A673 (cell line): Measurements from ENCODE around the gene ARHGAP15. TPM values are rescaled to one million over a fixed set of nuclear protein-coding genes. Genes with fewer than 3 reads are reported as not detected.

ENCODE experiments used
- BruUV-seq: library from RNA; stranded (reverse); fragments of 400-500 nt; replicated peaks from 2 replicates; lab custom pipeline; 2021; lab: Mats Ljungman, UMichigan
- CTCF ChIA-PET: fragments of 300-600 bp; sonication (Branson Sonifier 250); formaldehyde crosslinking; loops from one replicate; lab custom pipeline; 2022; ENCODE audit warnings: antibody characterized with exemption; lab: Charles Lee
- POLR2A ChIA-PET: fragments of 300-600 bp; sonication (Branson Sonifier 250); formaldehyde crosslinking; loops from one replicate; lab custom pipeline; 2022; ENCODE audit warnings: antibody characterized with exemption; ENCODE audit not compliant: low non-redundant PET; lab: Charles Lee
- DNase-seq: peaks from one replicate; pipeline ENCODE4 v3.0.0-alpha.2; 2015; ENCODE audit warnings: low spot score
- H3K27ac ChIP-seq: fragments of 200-600 bp; sonication (generic); 2 replicates; pipeline ENCODE4 v1.5.1; 2016; ENCODE audit warnings: mixed run types, low read depth, mild to moderate bottlenecking, mixed read lengths, antibody characterized with exemption, low read length; ENCODE audit not compliant: poor library complexity, severe bottlenecking
- H3K27me3 ChIP-seq: fragments of 200-600 bp; sonication (generic); replicated peaks from 2 replicates; pipeline ENCODE4 v1.6.1; 2017; ENCODE audit warnings: mixed run types, low read depth, mild to moderate bottlenecking, mixed read lengths, antibody characterized with exemption, low read length; ENCODE audit not compliant: insufficient read depth, poor library complexity
- H3K36me3 ChIP-seq: fragments of 200-600 bp; sonication (generic); 2 replicates; pipeline ENCODE4 v1.6.1; 2016; ENCODE audit warnings: mixed run types, mild to moderate bottlenecking, mixed read lengths, antibody characterized with exemption, low read length; ENCODE audit not compliant: insufficient read depth, poor library complexity, severe bottlenecking
- H3K4me1 ChIP-seq: fragments of 200-600 bp; sonication (generic); 2 replicates; pipeline ENCODE4 v1.6.1; 2017; ENCODE audit warnings: mixed run types, mild to moderate bottlenecking, mixed read lengths, antibody characterized with exemption, low read length; ENCODE audit not compliant: insufficient read depth, poor library complexity, severe bottlenecking
- H3K4me3 ChIP-seq: fragments of 200-600 bp; sonication (generic); 2 replicates; pipeline ENCODE4 v1.5.1; 2016; ENCODE audit warnings: low read depth, mixed run types, mild to moderate bottlenecking, mixed read lengths, low read length; ENCODE audit not compliant: poor library complexity, severe bottlenecking
- H3K9me3 ChIP-seq: fragments of 200-600 bp; sonication (generic); 2 replicates; pipeline ENCODE4 v1.6.1; 2016; ENCODE audit warnings: mixed run types, low read depth, mild to moderate bottlenecking, mixed read lengths, antibody characterized with exemption, low read length; ENCODE audit not compliant: poor library complexity, severe bottlenecking
- EZH2 ChIP-seq: fragments of 200-600 bp; sonication (generic); IDR thresholded peaks from 2 replicates; pipeline ENCODE4 v1.6.1; 2017; ENCODE audit warnings: borderline replicate concordance, low read depth, mild to moderate bottlenecking, mixed read lengths, antibody characterized with exemption, low read length; ENCODE audit not compliant: poor library complexity, severe bottlenecking
- intact Hi-C: fragments of 100-400 bp; cut with micrococcal nuclease; formaldehyde crosslinking; loops from one replicate; pipeline ENCODE4 v1.10.0; 2022; ENCODE audit not compliant: unreplicated experiment
- total RNA-seq: library from RNA; stranded (reverse); gene quantifications from 2 replicates; pipeline ENCODE4 v1.2.3, GENCODE V29; 2021
- TF ChIP-seq, protein P1 (sequence below): fragments of 300-800, 200-600 bp; sonication (generic); conservative IDR thresholded peaks from 2 replicates; pipeline ENCODE4 v1.5.1; 2017; ENCODE audit warnings: low read depth, mild to moderate bottlenecking, antibody characterized with exemption, low read length, moderate library complexity, mixed read lengths

Gene ARHGAP15
- total RNA-seq, 1 experiment from 2014 or later = not detected

GRCh38 chr2:143473820-143474219 is 344.6 kb downstream of the ARHGAP15 start:
- no peak overlapping the region for H3K27ac ChIP-seq
- peaks cover 6% of the 10 kb centered on the region for H3K4me1 ChIP-seq
- no peak overlapping the region for H3K4me3 ChIP-seq
- no TSS peak for BruUV-seq
- no peak for DNase-seq
- no peaks in the 10 kb centered on the region for H3K27me3 ChIP-seq
- no peak for TF ChIP-seq EZH2
- TF ChIP-seq, protein P1, sequence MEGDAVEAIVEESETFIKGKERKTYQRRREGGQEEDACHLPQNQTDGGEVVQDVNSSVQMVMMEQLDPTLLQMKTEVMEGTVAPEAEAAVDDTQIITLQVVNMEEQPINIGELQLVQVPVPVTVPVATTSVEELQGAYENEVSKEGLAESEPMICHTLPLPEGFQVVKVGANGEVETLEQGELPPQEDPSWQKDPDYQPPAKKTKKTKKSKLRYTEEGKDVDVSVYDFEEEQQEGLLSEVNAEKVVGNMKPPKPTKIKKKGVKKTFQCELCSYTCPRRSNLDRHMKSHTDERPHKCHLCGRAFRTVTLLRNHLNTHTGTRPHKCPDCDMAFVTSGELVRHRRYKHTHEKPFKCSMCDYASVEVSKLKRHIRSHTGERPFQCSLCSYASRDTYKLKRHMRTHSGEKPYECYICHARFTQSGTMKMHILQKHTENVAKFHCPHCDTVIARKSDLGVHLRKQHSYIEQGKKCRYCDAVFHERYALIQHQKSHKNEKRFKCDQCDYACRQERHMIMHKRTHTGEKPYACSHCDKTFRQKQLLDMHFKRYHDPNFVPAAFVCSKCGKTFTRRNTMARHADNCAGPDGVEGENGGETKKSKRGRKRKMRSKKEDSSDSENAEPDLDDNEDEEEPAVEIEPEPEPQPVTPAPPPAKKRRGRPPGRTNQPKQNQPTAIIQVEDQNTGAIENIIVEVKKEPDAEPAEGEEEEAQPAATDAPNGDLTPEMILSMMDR = no peak
- POLR2A ChIA-PET = no interaction called here
- CTCF ChIA-PET = no interaction called here
- intact Hi-C loops = no loop called here
- no peaks in the 10 kb centered on the region for H3K36me3 ChIP-seq
- H3K9me3 ChIP-seq = no peaks in the 10 kb centered on the region

DNA sequence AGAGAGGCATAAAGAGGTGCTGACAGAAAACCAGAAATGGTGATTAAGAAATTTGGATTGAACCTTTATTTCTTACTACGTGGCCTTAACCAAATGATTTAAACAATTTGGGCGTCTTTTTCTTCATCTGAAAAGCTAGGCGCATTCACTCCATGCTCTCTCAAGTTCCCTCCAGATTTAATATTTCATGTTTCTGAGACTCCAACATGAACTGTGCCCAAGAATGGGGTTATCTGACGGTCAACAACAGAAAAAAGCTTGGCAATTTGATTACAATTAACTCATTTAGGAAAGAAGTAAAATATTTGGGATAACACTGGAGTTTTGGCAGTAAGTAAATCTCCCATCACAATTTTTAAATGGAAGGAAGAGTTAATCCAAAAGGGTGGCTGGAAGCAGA is 345.4 kb downstream of the ARHGAP15 start:
- DNase-seq = no peak
- no peaks in the 10 kb centered on the region for H3K27me3 ChIP-seq
- no TSS peak for BruUV-seq
- H3K4me3 ChIP-seq = no peak overlapping the region
- intact Hi-C loops = no loop called here
- TF ChIP-seq EZH2 = no peak
- TF ChIP-seq, protein P1 = no peak
- H3K36me3 ChIP-seq = no peaks in the 10 kb centered on the region
- H3K4me1 ChIP-seq = peaks cover 10% of the 10 kb centered on the region
- ChIA-PET CTCF (no interaction called here), POLR2A (no interaction called here)
- H3K9me3 ChIP-seq = no peaks in the 10 kb centered on the region
- no peak overlapping the region for H3K27ac ChIP-seq

DNA sequence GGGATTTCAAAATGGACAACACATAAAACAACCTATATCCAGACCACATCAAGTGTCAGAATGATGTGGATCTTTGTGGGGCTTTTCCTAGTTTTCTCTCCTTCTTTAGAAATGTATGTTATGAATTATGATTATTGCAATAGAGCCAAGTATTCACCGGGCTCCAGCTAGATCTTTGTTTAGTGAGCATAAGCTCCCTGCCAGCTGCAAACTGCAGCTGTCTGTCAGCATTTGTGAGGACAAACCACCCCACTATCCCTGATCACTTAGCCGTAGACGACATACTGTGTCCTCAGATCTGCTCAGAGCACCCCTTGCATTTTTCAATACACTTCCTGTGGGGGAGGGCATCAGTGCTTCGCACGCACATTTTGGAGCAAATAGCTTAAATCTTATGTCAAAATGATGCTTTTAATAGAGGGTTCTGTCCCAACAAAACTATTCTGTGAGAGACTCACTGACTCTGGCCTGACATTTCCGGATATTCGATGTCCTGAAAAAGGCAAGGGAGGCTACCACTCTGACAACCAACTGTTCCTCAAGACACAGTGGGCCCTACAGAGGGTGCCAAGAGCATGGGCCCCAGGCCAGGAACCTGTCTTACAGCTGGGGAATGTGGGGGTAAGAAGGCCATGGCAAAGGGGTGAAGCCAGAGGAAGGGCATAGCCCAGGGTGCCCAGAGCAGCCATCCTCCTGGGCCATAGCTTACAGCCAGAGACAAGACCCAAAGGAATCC is 346.0 kb downstream of the ARHGAP15 start:
- POLR2A ChIA-PET = no interaction called here
- H3K4me1 ChIP-seq = peaks cover 16% of the 10 kb centered on the region
- no TSS peak for BruUV-seq
- H3K27ac ChIP-seq = no peak overlapping the region
- CTCF ChIA-PET = no interaction called here
- TF ChIP-seq, protein P1 = no peak
- TF ChIP-seq EZH2 = no peak
- no peaks in the 10 kb centered on the region for H3K9me3 ChIP-seq
- H3K36me3 ChIP-seq = no peaks in the 10 kb centered on the region
- no peak overlapping the region for H3K4me3 ChIP-seq
- intact Hi-C loops = no loop called here
- DNase-seq = no peak
- no peaks in the 10 kb centered on the region for H3K27me3 ChIP-seq
